Activated T-helper 17 cell treated with anti-CD3 and anti-CD28 coated beads, Interleukin-2, amount 50 U/mL, for 72 hours (primary cell): ENCODE results near the gene CTNNA3. TPM values are rescaled to one million over a fixed set of nuclear protein-coding genes. Genes with fewer than 3 reads are reported as not detected.

Experiments
- ATAC-seq: fragments of 150-1000 bp; cut with Tn5 transposase; replicated peaks from 2 replicates; pipeline ENCODE4 v1.10.0; 2021; ENCODE audit warnings: mild to moderate bottlenecking, moderate library complexity
- H3K27ac Mint-ChIP-seq: one replicate; pipeline ENCODE4 v1.8.0; 2022; ENCODE audit warnings: mixed read lengths
- H3K27me3 Mint-ChIP-seq: one replicate; pipeline ENCODE4 v1.8.0; 2022; ENCODE audit warnings: mixed read lengths
- H3K36me3 Mint-ChIP-seq: one replicate; pipeline ENCODE4 v1.8.0; 2022; ENCODE audit warnings: low read depth, mild to moderate bottlenecking, mixed read lengths
- H3K4me1 Mint-ChIP-seq: one replicate; pipeline ENCODE4 v1.8.0; 2022; ENCODE audit warnings: mixed read lengths
- H3K4me3 Mint-ChIP-seq: one replicate; pipeline ENCODE4 v1.8.0; 2022; ENCODE audit warnings: mild to moderate bottlenecking, mixed read lengths
- H3K9me3 Mint-ChIP-seq: one replicate; pipeline ENCODE4 v1.8.0; 2022; ENCODE audit warnings: mixed read lengths
- total RNA-seq, 2 donors: library from RNA; stranded (reverse); gene quantifications; one replicate each; pipeline ENCODE4 v1.2.3, GENCODE V29; 2022

Gene CTNNA3
- total RNA-seq, 2 donors from 2014 or later = 5.7 TPM; not detected in 1

GRCh38 chr10:67678335-67678974 is 17.5 kb downstream of the CTNNA3 start:
- Mint-ChIP-seq H3K27ac (no peak overlapping the region), H3K27me3 (peaks cover 18% of the 10 kb centered on the region), H3K36me3 (no peaks in the 10 kb centered on the region), H3K4me1 (no peaks in the 10 kb centered on the region), H3K9me3 (peaks cover 4% of the 10 kb centered on the region), H3K4me3 (no peak overlapping the region)
- ATAC-seq = no peak

- no peak overlapping the region for H3K4me3 Mint-ChIP-seq
- H3K9me3 Mint-ChIP-seq = no peaks in the 10 kb centered on the region
- no peak overlapping the region for H3K27ac Mint-ChIP-seq
- H3K27me3 Mint-ChIP-seq = peaks cover 18% of the 10 kb centered on the region
- H3K36me3 Mint-ChIP-seq = no peaks in the 10 kb centered on the region
- H3K4me1 Mint-ChIP-seq = no peaks in the 10 kb centered on the region
- ATAC-seq = no peak
These were observed 19.7 kb downstream of the CTNNA3 start for GRCh38 chr10:67676208-67676825.

- H3K4me3 Mint-ChIP-seq = no peak overlapping the region
- H3K27ac Mint-ChIP-seq = no peak overlapping the region
- ATAC-seq = no peak
- no peaks in the 10 kb centered on the region for H3K27me3 Mint-ChIP-seq
- no peaks in the 10 kb centered on the region for H3K9me3 Mint-ChIP-seq
- H3K4me1 Mint-ChIP-seq = no peaks in the 10 kb centered on the region
- H3K36me3 Mint-ChIP-seq = no peaks in the 10 kb centered on the region
These were observed 25.6 kb downstream of the CTNNA3 start for GRCh38 chr10:67670401-67670800.

GRCh38 chr10:67669978-67670377 is 26.0 kb downstream of the CTNNA3 start:
- H3K9me3 Mint-ChIP-seq = no peaks in the 10 kb centered on the region
- H3K27ac Mint-ChIP-seq = no peak overlapping the region
- H3K27me3 Mint-ChIP-seq = no peaks in the 10 kb centered on the region
- H3K4me3 Mint-ChIP-seq = no peak overlapping the region
- H3K4me1 Mint-ChIP-seq = no peaks in the 10 kb centered on the region
- no peaks in the 10 kb centered on the region for H3K36me3 Mint-ChIP-seq
- ATAC-seq = no peak

GRCh38 chr10:67668448-67668847 is 27.5 kb downstream of the CTNNA3 start:
- Mint-ChIP-seq H3K4me3 (no peak overlapping the region), H3K27me3 (no peaks in the 10 kb centered on the region), H3K36me3 (no peaks in the 10 kb centered on the region), H3K27ac (no peak overlapping the region), H3K9me3 (no peaks in the 10 kb centered on the region), H3K4me1 (no peaks in the 10 kb centered on the region)
- no peak for ATAC-seq

- H3K4me3 Mint-ChIP-seq = no peak overlapping the region
- no peaks in the 10 kb centered on the region for H3K4me1 Mint-ChIP-seq
- no peak overlapping the region for H3K27ac Mint-ChIP-seq
- no peaks in the 10 kb centered on the region for H3K36me3 Mint-ChIP-seq
- H3K9me3 Mint-ChIP-seq = no peaks in the 10 kb centered on the region
- H3K27me3 Mint-ChIP-seq = no peaks in the 10 kb centered on the region
- no peak for ATAC-seq
These were observed 29.0 kb downstream of the CTNNA3 start for GRCh38 chr10:67667035-67667425.

GRCh38 chr10:67666416-67667034 is 29.5 kb downstream of the CTNNA3 start:
- H3K27ac Mint-ChIP-seq = no peak overlapping the region
- H3K9me3 Mint-ChIP-seq = no peaks in the 10 kb centered on the region
- no peaks in the 10 kb centered on the region for H3K36me3 Mint-ChIP-seq
- no peak for ATAC-seq
- no peak overlapping the region for H3K4me3 Mint-ChIP-seq
- H3K4me1 Mint-ChIP-seq = no peaks in the 10 kb centered on the region
- H3K27me3 Mint-ChIP-seq = no peaks in the 10 kb centered on the region

GRCh38 chr10:67665491-67665890 is 30.5 kb downstream of the CTNNA3 start:
- Mint-ChIP-seq H3K9me3 (no peaks in the 10 kb centered on the region), H3K27me3 (no peaks in the 10 kb centered on the region), H3K27ac (no peak overlapping the region), H3K4me3 (no peak overlapping the region), H3K4me1 (no peaks in the 10 kb centered on the region), H3K36me3 (no peaks in the 10 kb centered on the region)
- no peak for ATAC-seq

GRCh38 chr10:67664942-67665341 is 31.1 kb downstream of the CTNNA3 start:
- Mint-ChIP-seq H3K27ac (no peak overlapping the region), H3K4me3 (no peak overlapping the region), H3K4me1 (no peaks in the 10 kb centered on the region), H3K36me3 (no peaks in the 10 kb centered on the region), H3K27me3 (no peaks in the 10 kb centered on the region), H3K9me3 (no peaks in the 10 kb centered on the region)
- no peak for ATAC-seq

- H3K36me3 Mint-ChIP-seq = no peaks in the 10 kb centered on the region
These were observed 32.4 kb downstream of the CTNNA3 start for GRCh38 chr10:67663449-67664087.

GRCh38 chr10:67662415-67662814 is 33.6 kb downstream of the CTNNA3 start:
- ATAC-seq = no peak
- no peaks in the 10 kb centered on the region for H3K9me3 Mint-ChIP-seq
- no peak overlapping the region for H3K27ac Mint-ChIP-seq
- H3K4me1 Mint-ChIP-seq = no peaks in the 10 kb centered on the region
- H3K36me3 Mint-ChIP-seq = no peaks in the 10 kb centered on the region
- H3K27me3 Mint-ChIP-seq = no peaks in the 10 kb centered on the region
- H3K4me3 Mint-ChIP-seq = no peak overlapping the region

More at GRCh38 chr10:67663449-67664087, 32.4 kb downstream of the CTNNA3 start:
- H3K4me3 Mint-ChIP-seq = no peak overlapping the region
- H3K9me3 Mint-ChIP-seq = no peaks in the 10 kb centered on the region
- ATAC-seq = no peak
- no peak overlapping the region for H3K27ac Mint-ChIP-seq
- H3K27me3 Mint-ChIP-seq = no peaks in the 10 kb centered on the region
- H3K4me1 Mint-ChIP-seq = no peaks in the 10 kb centered on the region

- Mint-ChIP-seq H3K9me3 (no peaks in the 10 kb centered on the region), H3K27ac (no peak overlapping the region), H3K27me3 (peaks cover 7% of the 10 kb centered on the region), H3K4me1 (no peaks in the 10 kb centered on the region), H3K4me3 (no peak overlapping the region), H3K36me3 (no peaks in the 10 kb centered on the region)
- no peak for ATAC-seq
These were observed 36.5 kb downstream of the CTNNA3 start for GRCh38 chr10:67659497-67659896.

GRCh38 chr10:67657775-67658174 is 38.2 kb downstream of the CTNNA3 start:
- ATAC-seq = no peak
- H3K36me3 Mint-ChIP-seq = no peaks in the 10 kb centered on the region
- no peaks in the 10 kb centered on the region for H3K9me3 Mint-ChIP-seq
- H3K4me1 Mint-ChIP-seq = no peaks in the 10 kb centered on the region
- no peak overlapping the region for H3K4me3 Mint-ChIP-seq
- H3K27me3 Mint-ChIP-seq = peaks cover 7% of the 10 kb centered on the region
- no peak overlapping the region for H3K27ac Mint-ChIP-seq

GRCh38 chr10:67650558-67650957 is 45.4 kb downstream of the CTNNA3 start:
- no peak for ATAC-seq
- no peaks in the 10 kb centered on the region for H3K36me3 Mint-ChIP-seq
- H3K4me1 Mint-ChIP-seq = no peaks in the 10 kb centered on the region
- H3K9me3 Mint-ChIP-seq = no peaks in the 10 kb centered on the region
- H3K4me3 Mint-ChIP-seq = no peak overlapping the region
- no peak overlapping the region for H3K27ac Mint-ChIP-seq
- H3K27me3 Mint-ChIP-seq = no peaks in the 10 kb centered on the region
